Upper lobe of left lung (tissue), 6 donors: Measurements from ENCODE around the gene SCUBE1. TPM values are rescaled to one million over a fixed set of nuclear protein-coding genes. Genes with fewer than 3 reads are reported as not detected.
A peak's percentile ranks its signal among the peaks of the same experiment; 100 is the strongest.

Experiments
- ATAC-seq, 2 donors: fragments of 200-7000 bp; cut with Tn5 transposase; one replicate each; pipeline ENCODE4 v1.9.1; 2022; ENCODE audit warnings: mild to moderate bottlenecking in 2 of 2, moderate library complexity in 2 of 2; ENCODE audit not compliant: low FRiP score in 2 of 2
- DNase-seq, 2 donors: peaks; one replicate each; pipeline ENCODE4 v3.0.0-alpha.2; 2019 to 2020
- H3K27ac ChIP-seq, 4 donors: fragments of 200-600 bp; sonication (generic); one replicate each; pipeline ENCODE4 v1.5.1; 2016 to 2019
- H3K27me3 ChIP-seq, 4 donors: fragments of 200-600 bp; sonication (generic); one replicate each; pipeline ENCODE4 v1.5.1; 2017 to 2019
- H3K36me3 ChIP-seq, 4 donors: fragments of 200-600 bp; sonication (generic); one replicate each; pipeline ENCODE4 v1.5.1; 2016 to 2019
- H3K4me1 ChIP-seq, 4 donors: fragments of 200-600 bp; sonication (generic); one replicate each; pipeline ENCODE4 v1.5.1; 2018 to 2019
- H3K4me3 ChIP-seq, 4 donors: fragments of 200-600 bp; sonication (generic); one replicate each; pipeline ENCODE4 v1.5.1; 2017 to 2019; ENCODE audit warnings: mild to moderate bottlenecking in 2 of 4, moderate library complexity in 1 of 4
- H3K9me3 ChIP-seq, 4 donors: fragments of 200-600 bp; sonication (generic); one replicate each; pipeline ENCODE4 v1.5.1; 2018 to 2019
- CTCF ChIP-seq, 6 experiments: fragments of 450-650 bp in 4 of 6; fragments of 200-600 bp in 2 of 6; sonication (generic) in 2 of 6; IDR thresholded peaks; one replicate each; pipeline ENCODE4 v1.5.1; 2016 to 2019; ENCODE audit warnings: antibody characterized with exemption in 6 of 6
- EP300 ChIP-seq, 4 donors: sonication (generic); formaldehyde crosslinking; IDR thresholded peaks; one replicate each; pipeline ENCODE4 v1.5.1; 2017; ENCODE audit warnings: antibody characterized with exemption in 4 of 4, control low read depth in 2 of 4
- POLR2A ChIP-seq, 4 donors: fragments of 450-650 bp; IDR thresholded peaks; one replicate each; pipeline ENCODE4 v1.5.1; 2016 to 2017; ENCODE audit warnings: antibody characterized with exemption in 4 of 4, mild to moderate bottlenecking in 2 of 4
- POLR2AphosphoS5 ChIP-seq, 2 donors: sonication (generic); formaldehyde crosslinking; IDR thresholded peaks; one replicate each; pipeline ENCODE4 v1.5.1; 2017; ENCODE audit warnings: antibody characterized with exemption in 2 of 2
- WGBS, 2 donors: methylation state at CpG; one replicate each; pipeline ENCODE4 v1.1.5; 2017 to 2018; 5-methylcytosine and 5-hydroxymethylcytosine counted together
- total RNA-seq, 6 donors: library from RNA; depleted of rRNA in 4 of 6; stranded (reverse); fragments of >200 nt in 4 of 6; gene quantifications; one replicate each; pipeline versions ENCODE4 v1.1.0 to v1.2.1, GENCODE V29; 2016 to 2021
- donor health status: DM: no; HTN: no; CAD: no; lungs with moderate emphysema.
- donor health status: DM: no; HTN: yes; CAD: no; lungs with severe emphysema.

SCUBE1 gene
- total RNA-seq, 6 donors from 2014 or later, result 9.7 to 55.9 (median 20.8) TPM

GRCh38 chr22:43213051-43213450, 130.1 kb downstream of the SCUBE1 start:
- Histone ChIP-seq H3K36me3 (peaks cover 0 to 11% (median 0%) of the 10 kb centered on the region in 4 donors), H3K9me3 (no peaks in the 10 kb centered on the region), H3K27ac (no peak overlapping the region), H3K4me3 (no peak overlapping the region), H3K27me3 (no peaks in the 10 kb centered on the region), H3K4me1 (no peaks in the 10 kb centered on the region)
- WGBS, 2 donors, result 66 to 83% methylated on average over 1 to 8 of the region's 8 CpGs
- no peak for DNase-seq
- no peak for ATAC-seq
- TF ChIP-seq POLR2AphosphoS5 (IDR thresholded peaks at IDR 0.05) (no peak), EP300 (IDR thresholded peaks at IDR 0.05) (no peak), CTCF (IDR thresholded peaks at IDR 0.05) (no peak), POLR2A (IDR thresholded peaks at IDR 0.05) (no peak)

GRCh38 chr22:43212434-43212952, 130.7 kb downstream of the SCUBE1 start:
- peak in 1 of 2 donors; percentile 70 for DNase-seq
- H3K27me3 ChIP-seq, result no peaks in the 10 kb centered on the region
- H3K27ac ChIP-seq, result no peak overlapping the region
- TF ChIP-seq CTCF (IDR thresholded peaks at IDR 0.05), result no peak
- TF ChIP-seq EP300 (IDR thresholded peaks at IDR 0.05), result no peak
- TF ChIP-seq POLR2A (IDR thresholded peaks at IDR 0.05), result no peak
- TF ChIP-seq POLR2AphosphoS5 (IDR thresholded peaks at IDR 0.05), result no peak
- no peaks in the 10 kb centered on the region for H3K9me3 ChIP-seq
- 88 to 92% methylated on average over 9 to 21 of the region's 23 CpGs for WGBS, 2 donors
- ATAC-seq, result no peak
- no peaks in the 10 kb centered on the region for H3K4me1 ChIP-seq
- no peak overlapping the region for H3K4me3 ChIP-seq
- H3K36me3 ChIP-seq, result peaks cover 0 to 11% (median 0%) of the 10 kb centered on the region in 4 donors

- Histone ChIP-seq H3K27ac (no peak overlapping the region), H3K9me3 (no peaks in the 10 kb centered on the region), H3K27me3 (no peaks in the 10 kb centered on the region), H3K4me1 (no peaks in the 10 kb centered on the region), H3K4me3 (no peak overlapping the region), H3K36me3 (peaks cover 0 to 11% (median 0%) of the 10 kb centered on the region in 4 donors)
- no peak for DNase-seq
- ATAC-seq, result no peak
- TF ChIP-seq POLR2AphosphoS5 (IDR thresholded peaks at IDR 0.05) (no peak), CTCF (IDR thresholded peaks at IDR 0.05) (no peak), POLR2A (IDR thresholded peaks at IDR 0.05) (no peak), EP300 (IDR thresholded peaks at IDR 0.05) (no peak)
- WGBS, 2 donors, result 80 to 90% methylated on average over 2 to 12 of the region's 13 CpGs
Observed at GRCh38 chr22:43211941-43212433, 131.2 kb downstream of the SCUBE1 start.

- no peak for ATAC-seq
- no peaks in the 10 kb centered on the region for H3K9me3 ChIP-seq
- TF ChIP-seq POLR2AphosphoS5 (IDR thresholded peaks at IDR 0.05), result no peak
- no peak for TF ChIP-seq CTCF (IDR thresholded peaks at IDR 0.05)
- no peak for TF ChIP-seq POLR2A (IDR thresholded peaks at IDR 0.05)
- TF ChIP-seq EP300 (IDR thresholded peaks at IDR 0.05), result no peak
- WGBS, 2 donors, result 90 to 91% methylated on average over 29 to 34 of the region's 34 CpGs
- H3K27ac ChIP-seq, result no peak overlapping the region
- no peaks in the 10 kb centered on the region for H3K27me3 ChIP-seq
- H3K4me1 ChIP-seq, result peaks cover 0 to 4% (median 0%) of the 10 kb centered on the region in 4 donors
- peaks cover 0 to 11% (median 0%) of the 10 kb centered on the region in 4 donors for H3K36me3 ChIP-seq
- no peak overlapping the region for H3K4me3 ChIP-seq
- DNase-seq, result peak in 1 of 2 donors; percentile 70
Observed at GRCh38 chr22:43210631-43211515, 132.3 kb downstream of the SCUBE1 start.
